Liver (tissue), 10 donors: Measurements from ENCODE around the gene KNG1. TPM values are rescaled to one million over a fixed set of nuclear protein-coding genes. Genes with fewer than 3 reads are reported as not detected.

ENCODE experiments used
- DNase-seq: peaks from one replicate; pipeline ENCODE4 v3.0.0-alpha.2; 2017; ENCODE audit warnings: low spot score
- H3K27ac ChIP-seq, 2 donors: one replicate each; pipeline ENCODE4 v1.7.0; 2013; ENCODE audit warnings: inconsistent platforms in 2 of 2, low read length in 2 of 2, control low read depth in 1 of 2, low read depth in 1 of 2, mild to moderate bottlenecking in 1 of 2
- H3K27me3 ChIP-seq, 4 donors: one replicate each; pipeline versions ENCODE4 v1.6.1 to v1.7.0; 2013; ENCODE audit warnings: low read length in 3 of 4, inconsistent platforms in 1 of 4, mild to moderate bottlenecking in 1 of 4, moderate library complexity in 1 of 4; ENCODE audit not compliant: control insufficient read depth in 4 of 4, insufficient read depth in 4 of 4
- H3K36me3 ChIP-seq, 4 donors: one replicate each; pipeline versions ENCODE4 v1.6.1 to v1.7.0; 2013; ENCODE audit warnings: low read length in 3 of 4, mild to moderate bottlenecking in 3 of 4, low read depth in 1 of 4, moderate library complexity in 1 of 4; ENCODE audit not compliant: control insufficient read depth in 4 of 4, insufficient read depth in 3 of 4
- H3K4me1 ChIP-seq, 4 donors: one replicate each; pipeline versions ENCODE4 v1.6.1 to v1.7.0; 2013; ENCODE audit warnings: low read length in 3 of 4, mild to moderate bottlenecking in 3 of 4, moderate library complexity in 1 of 4; ENCODE audit not compliant: control insufficient read depth in 4 of 4, insufficient read depth in 4 of 4
- H3K4me3 ChIP-seq, 3 donors: one replicate each; pipeline versions ENCODE4 v1.6.1 to v1.7.0; 2013; ENCODE audit warnings: low read length in 3 of 3, control low read depth in 1 of 3, low read depth in 1 of 3, mild to moderate bottlenecking in 1 of 3
- H3K9ac ChIP-seq, 2 donors: one replicate each; pipeline ENCODE4 v1.7.0; 2013; ENCODE audit warnings: low read length in 2 of 2, mild to moderate bottlenecking in 2 of 2, moderate library complexity in 2 of 2, control low read depth in 1 of 2, low read depth in 1 of 2
- H3K9me3 ChIP-seq, 4 donors: one replicate each; pipeline versions ENCODE4 v1.6.1 to v1.7.0; 2013; ENCODE audit warnings: low read length in 3 of 4; ENCODE audit not compliant: control insufficient read depth in 4 of 4
- CTCF ChIP-seq: fragments of 150-350 bp; IDR thresholded peaks from 2 replicates; pipeline ENCODE4 v1.5.1; 2017; ENCODE audit warnings: improper control_type of control experiment, low read depth, low read length; ENCODE audit not compliant: missing input control
- EGR1 ChIP-seq, 2 donors: IDR thresholded peaks; 2 replicates each; pipeline ENCODE4 v1.6.1; 2016 to 2018; ENCODE audit warnings: antibody characterized with exemption in 2 of 2, low read depth in 2 of 2
- HNF4A ChIP-seq, 2 donors: conservative IDR thresholded peaks; 2 replicates each; pipeline ENCODE4 v1.6.1; 2016; ENCODE audit warnings: antibody characterized with exemption in 2 of 2, mild to moderate bottlenecking in 2 of 2
- RAD21 ChIP-seq, 2 donors: IDR thresholded peaks; 2 replicates each; pipeline ENCODE4 v1.6.1; 2016; ENCODE audit warnings: antibody characterized with exemption in 2 of 2, mild to moderate bottlenecking in 2 of 2
- REST ChIP-seq: IDR thresholded peaks from 2 replicates; pipeline ENCODE4 v1.6.1; 2016; ENCODE audit warnings: antibody characterized with exemption, mild to moderate bottlenecking
- ZBTB33 ChIP-seq: IDR thresholded peaks from 2 replicates; pipeline ENCODE4 v1.6.1; 2016; ENCODE audit warnings: antibody characterized with exemption
- WGBS: extraction: QIAGEN DNeasy Blood & Tissue Kit; methylation state at CpG from one replicate; pipeline ENCODE4 v1.1.7; 2013; 5-methylcytosine and 5-hydroxymethylcytosine counted together
- polyA plus RNA-seq, 2 donors: library from polyadenylated mRNA; stranded (reverse) in 1 of 2; unstranded in 1 of 2; fragments of 200-250 nt in 1 of 2; fragments of >200 nt in 1 of 2; fragmentation: Nextera tagmentation in 1 of 2; extraction: Ambion mirVana in 1 of 2; gene quantifications; one replicate each; pipeline versions ENCODE4 v1.2.1 to v1.2.3, GENCODE V29; 2013 to 2015
- small RNA-seq: library from RNA; depleted of rRNA; stranded (forward); fragments of <200 nt; gene quantifications from one replicate; pipeline ENCODE3, GENCODE V24; 2014
- total RNA-seq, 2 donors: library from RNA; depleted of rRNA; stranded (reverse); fragments of >200 nt; gene quantifications; one replicate each; pipeline ENCODE4 v1.2.3, GENCODE V29; 2014
- TF ChIP-seq, protein P1 (sequence below): IDR thresholded peaks from 2 replicates; pipeline ENCODE4 v1.6.1; 2016; ENCODE audit warnings: antibody characterized with exemption
- donor health status: healthy.
- donor health status: healthy.
- donor health status: healthy.
- donor health status: healthy.
- donor health status: healthy.

KNG1 gene
- total and polyA plus RNA-seq, 4 donors: 605 to 918 (median 716) TPM

DNA sequence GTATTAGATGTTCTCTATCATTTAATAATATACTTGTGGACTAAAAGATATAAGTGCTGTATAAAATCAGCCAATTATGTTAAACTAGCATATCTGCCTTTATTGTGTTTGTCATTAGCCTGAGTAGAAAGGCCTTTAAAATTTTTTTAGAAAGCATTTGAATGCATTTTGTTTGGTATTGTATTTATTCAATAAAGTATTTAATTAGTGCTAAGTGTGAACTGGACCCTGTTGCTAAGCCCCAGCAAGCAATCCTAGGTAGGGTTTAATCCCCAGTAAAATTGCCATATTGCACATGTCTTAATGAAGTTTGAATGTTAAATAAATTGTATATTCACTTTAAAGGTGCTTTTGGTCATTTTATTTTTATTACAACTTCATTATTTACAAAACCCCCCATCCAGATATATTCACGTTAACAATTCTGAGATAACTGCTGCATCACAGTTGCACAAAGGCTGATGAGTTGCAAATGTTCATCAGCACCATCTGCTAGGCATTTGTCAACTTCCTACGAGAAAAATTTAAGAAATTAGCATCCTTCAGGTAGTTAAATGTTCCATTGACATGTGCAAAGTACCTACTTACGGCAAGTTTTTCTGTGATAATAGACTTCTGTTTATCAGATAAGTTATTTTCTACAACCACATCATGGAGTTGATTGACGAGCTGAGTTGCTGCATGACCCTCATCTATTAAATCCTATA lies 72.5 kb downstream of the KNG1 start (continued):
- no peak for TF ChIP-seq HNF4A (conservative IDR thresholded peaks at IDR 0.05)

DNA sequence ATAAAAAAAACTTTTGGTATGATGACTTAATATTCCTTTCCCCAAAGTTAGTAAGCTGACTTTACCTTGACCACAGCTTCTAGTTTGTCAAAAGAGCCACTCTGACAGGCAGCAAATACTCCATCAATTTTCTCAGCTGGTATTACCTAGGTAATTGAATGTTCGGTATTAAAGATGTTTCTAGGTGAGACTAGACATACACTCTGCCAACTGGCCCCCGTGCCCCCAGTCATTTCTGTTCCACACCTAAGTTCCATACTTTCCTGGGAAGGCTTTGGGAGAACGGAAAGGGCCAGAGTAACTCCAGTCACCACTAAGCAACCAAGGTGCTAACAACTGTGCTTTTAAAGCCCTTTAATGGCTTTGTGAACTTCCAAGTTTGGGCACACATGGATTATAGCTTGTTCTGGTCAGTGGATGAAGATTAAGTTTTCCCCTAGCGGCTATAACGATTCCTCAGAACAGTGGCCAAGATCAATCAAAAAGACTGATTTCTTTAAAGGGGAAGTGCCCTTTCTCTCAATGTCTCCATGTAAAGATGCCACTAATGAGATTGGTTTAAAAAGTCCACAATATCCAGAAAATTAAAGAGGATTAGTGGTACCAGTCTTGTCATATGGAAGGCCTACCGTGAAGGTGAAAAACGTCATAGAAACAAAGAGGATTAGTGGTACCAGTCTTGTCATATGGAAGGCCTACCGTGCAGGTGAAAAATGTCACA lies 73.3 kb downstream of the KNG1 start:
- Histone ChIP-seq H3K27me3 (no peaks in the 10 kb centered on the region), H3K9ac (no peak overlapping the region), H3K27ac (peak overlapping the region in 1 of 2 donors; percentile 27), H3K4me3 (no peak overlapping the region), H3K4me1 (peaks cover 8 to 20% (median 16%) of the 10 kb centered on the region in 4 donors), H3K36me3 (peaks cover 12 to 45% (median 43%) of the 10 kb centered on the region in 4 donors), H3K9me3 (no peaks in the 10 kb centered on the region)
- 72% methylated on average over 8 of the region's 8 CpGs for WGBS
- TF ChIP-seq, protein P1, sequence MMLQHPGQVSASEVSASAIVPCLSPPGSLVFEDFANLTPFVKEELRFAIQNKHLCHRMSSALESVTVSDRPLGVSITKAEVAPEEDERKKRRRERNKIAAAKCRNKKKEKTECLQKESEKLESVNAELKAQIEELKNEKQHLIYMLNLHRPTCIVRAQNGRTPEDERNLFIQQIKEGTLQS: no peak
- peak in 1 of 2 donors; percentile 14 for TF ChIP-seq EGR1 (IDR thresholded peaks at IDR 0.05; ENCODE audit: low read depth in 2 of 2)
- TF ChIP-seq RAD21 (IDR thresholded peaks at IDR 0.05): peak in 1 of 2 donors; percentile 8
- no peak for TF ChIP-seq ZBTB33
- no peak for TF ChIP-seq REST
- peak; percentile 9 for TF ChIP-seq CTCF
- no peak for DNase-seq

Small RNAs within 50 kb of the gene (small RNA-seq; reads per million reads assigned to genes)
- not detected for gene RF00092
- gene RNU6-1105P: not detected
- not detected for gene SNORA4
- gene SNORA63: not detected
- gene SNORA81: not detected
- gene SNORD2: not detected

Other genes with a start within 250 kb of the KNG1 start
- gene CRYGS, start 173.0 kb upstream of the KNG1 start, total RNA-seq: 1 to 10 TPM; 1.2 to 3.6 TPM
- gene CRYGS, start 173.0 kb upstream of the KNG1 start, polyA plus RNA-seq: 1 to 10 TPM in 1 of 2 donors, under 1 TPM in 1; 0.53 to 1.2 TPM
- gene TBCCD1, start 150.0 kb upstream of the KNG1 start, total RNA-seq: 10 to 100 TPM; 15.5 to 16.2 TPM
- gene TBCCD1, start 150.0 kb upstream of the KNG1 start, polyA plus RNA-seq: 1 to 10 TPM; 4.9 to 5.6 TPM
- gene DNAJB11, start 146.6 kb upstream of the KNG1 start, total RNA-seq: 100 to 1,000 TPM in 1 of 2 donors, 10 to 100 TPM in 1; 30.2 to 101 TPM
- gene DNAJB11, start 146.6 kb upstream of the KNG1 start, polyA plus RNA-seq: 10 to 100 TPM; 44.7 to 67.3 TPM
- gene AHSG, start 104.3 kb upstream of the KNG1 start, total RNA-seq: 1,000 to 10,000 TPM in 1 of 2 donors, 100 to 1,000 TPM in 1; 965 to 4,470 TPM
- 1,000 to 10,000 TPM; 1,784 to 2,316 TPM for gene AHSG, start 104.3 kb upstream of the KNG1 start, polyA plus RNA-seq
- 10 to 100 TPM in 1 of 2 donors, 1 to 10 TPM in 1; 3.1 to 10.8 TPM for gene FETUB, start 77.0 kb upstream of the KNG1 start, total RNA-seq
- 10 to 100 TPM in 1 of 2 donors, 1 to 10 TPM in 1; 8.0 to 28.6 TPM for gene FETUB, start 77.0 kb upstream of the KNG1 start, polyA plus RNA-seq
- 100 to 1,000 TPM in 1 of 2 donors, 10 to 100 TPM in 1; 41.8 to 139 TPM for gene HRG, start 51.3 kb upstream of the KNG1 start, total RNA-seq
- 100 to 1,000 TPM; 315 to 837 TPM for gene HRG, start 51.3 kb upstream of the KNG1 start, polyA plus RNA-seq
- gene EIF4A2, start 66.2 kb downstream of the KNG1 start, total RNA-seq: 100 to 1,000 TPM; 255 to 373 TPM
- 10 to 100 TPM; 81.4 to 89.9 TPM for gene EIF4A2, start 66.2 kb downstream of the KNG1 start, polyA plus RNA-seq
- gene RFC4, start 89.1 kb downstream of the KNG1 start, total RNA-seq: 10 to 100 TPM in 1 of 2 donors, 1 to 10 TPM in 1; 6.4 to 27.3 TPM
- gene RFC4, start 89.1 kb downstream of the KNG1 start, polyA plus RNA-seq: 1 to 10 TPM; 4.6 to 6.2 TPM
- not detected for gene ADIPOQ, start 125.4 kb downstream of the KNG1 start, total RNA-seq
- gene ADIPOQ, start 125.4 kb downstream of the KNG1 start, polyA plus RNA-seq: under 1 TPM in 1 of 2 donors, not detected in 1; 0.02 TPM
- gene ST6GAL1, start 213.2 kb downstream of the KNG1 start, total RNA-seq: 100 to 1,000 TPM; 102 to 376 TPM
- gene ST6GAL1, start 213.2 kb downstream of the KNG1 start, polyA plus RNA-seq: 100 to 1,000 TPM; 280 to 425 TPM